ENCODE results near the gene APAF1.

APAF1 gene

DNA sequence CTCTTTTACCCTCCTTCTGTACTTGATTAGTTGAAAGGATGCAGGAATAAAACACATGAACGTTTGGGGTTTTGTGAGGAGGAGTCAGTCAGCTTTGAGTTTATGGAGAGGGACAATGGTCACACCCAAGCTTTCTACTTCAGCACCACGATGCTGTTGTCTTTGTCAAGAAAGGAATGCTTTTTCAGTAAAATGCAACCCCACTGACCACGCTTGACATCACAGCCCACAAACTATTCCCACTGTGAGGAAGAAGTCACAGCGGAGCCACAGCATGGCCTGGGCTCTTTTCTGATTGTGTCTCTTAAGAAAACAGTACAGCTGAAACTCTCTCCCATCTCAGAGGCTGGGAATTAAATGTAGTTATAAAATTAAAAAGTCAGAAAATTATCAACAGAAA is 135.2 kb downstream of the APAF1 start:
- DNase-seq (ENCODE audit: extremely low spot score), result no peak
- TF ChIP-seq, protein P1, sequence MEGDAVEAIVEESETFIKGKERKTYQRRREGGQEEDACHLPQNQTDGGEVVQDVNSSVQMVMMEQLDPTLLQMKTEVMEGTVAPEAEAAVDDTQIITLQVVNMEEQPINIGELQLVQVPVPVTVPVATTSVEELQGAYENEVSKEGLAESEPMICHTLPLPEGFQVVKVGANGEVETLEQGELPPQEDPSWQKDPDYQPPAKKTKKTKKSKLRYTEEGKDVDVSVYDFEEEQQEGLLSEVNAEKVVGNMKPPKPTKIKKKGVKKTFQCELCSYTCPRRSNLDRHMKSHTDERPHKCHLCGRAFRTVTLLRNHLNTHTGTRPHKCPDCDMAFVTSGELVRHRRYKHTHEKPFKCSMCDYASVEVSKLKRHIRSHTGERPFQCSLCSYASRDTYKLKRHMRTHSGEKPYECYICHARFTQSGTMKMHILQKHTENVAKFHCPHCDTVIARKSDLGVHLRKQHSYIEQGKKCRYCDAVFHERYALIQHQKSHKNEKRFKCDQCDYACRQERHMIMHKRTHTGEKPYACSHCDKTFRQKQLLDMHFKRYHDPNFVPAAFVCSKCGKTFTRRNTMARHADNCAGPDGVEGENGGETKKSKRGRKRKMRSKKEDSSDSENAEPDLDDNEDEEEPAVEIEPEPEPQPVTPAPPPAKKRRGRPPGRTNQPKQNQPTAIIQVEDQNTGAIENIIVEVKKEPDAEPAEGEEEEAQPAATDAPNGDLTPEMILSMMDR (IDR thresholded peaks at IDR 0.05; ENCODE audit: control extremely low read depth, extremely low read depth, low read depth, missing control alignments), result no peak
- POLR2A ChIA-PET, result no interaction called here
- CTCF ChIA-PET, result no interaction called here

DNA sequence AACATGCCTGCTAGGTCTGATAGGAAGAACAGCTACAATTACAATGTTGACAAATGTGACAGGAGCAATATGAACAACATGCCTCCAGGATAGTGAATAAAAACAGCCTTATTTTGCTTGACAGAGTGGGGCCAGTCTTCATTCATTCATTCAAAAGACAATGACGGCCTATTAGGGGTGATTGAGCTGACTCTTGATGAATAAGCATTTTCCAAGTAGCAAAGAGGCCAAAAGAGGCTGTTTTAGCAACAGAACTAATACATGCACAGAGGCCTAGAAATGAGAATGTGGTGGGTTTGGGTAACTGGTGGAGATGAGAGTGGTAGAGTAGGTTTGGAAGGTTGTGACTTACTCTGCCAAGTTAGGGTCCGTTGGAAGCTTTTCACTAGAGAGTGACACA is 138.3 kb downstream of the APAF1 start:
- CTCF ChIA-PET, result interaction anchor here (1.1 to 3.0 kb wide), 5 partner anchors 12 to 25 kb away, joined by 3 to 7 read pairs (median 4); no protein-coding TSS in a partner anchor
- TF ChIP-seq, protein P1 (IDR thresholded peaks at IDR 0.05; ENCODE audit: control extremely low read depth, extremely low read depth, low read depth, missing control alignments), result no peak
- DNase-seq (ENCODE audit: extremely low spot score), result no peak
- POLR2A ChIA-PET, result no interaction called here

Measured in GM10248 (cell line).